OCI-LY1 (cell line): Measurements from ENCODE around the gene ARHGAP22.

Experiments
- H2AFZ ChIP-seq: fragments of 200-600 bp; sonication (generic), shearing (Covaris generic); 2 replicates; pipeline ENCODE4 v1.6.0; 2014; ENCODE audit warnings: antibody characterized with exemption, mild to moderate bottlenecking, low read length
- H3F3A ChIP-seq: fragments of 200-600 bp; sonication (generic), shearing (Covaris generic); 2 replicates; pipeline ENCODE4 v1.6.0; 2014; ENCODE audit warnings: mild to moderate bottlenecking, antibody characterized with exemption, low read length, moderate library complexity; ENCODE audit not compliant: insufficient read depth
- H3K27ac ChIP-seq: fragments of 200-600 bp; sonication (generic); 2 replicates; pipeline ENCODE4 v1.5.1; 2014; ENCODE audit warnings: low read length, mixed run types, mild to moderate bottlenecking, low read depth; ENCODE audit not compliant: poor library complexity, severe bottlenecking
- H3K27me3 ChIP-seq: fragments of 200-600 bp; sonication (generic); 2 replicates; pipeline ENCODE4 v1.6.0; 2014; ENCODE audit warnings: antibody characterized with exemption, mild to moderate bottlenecking, low read length, moderate library complexity; ENCODE audit not compliant: insufficient read depth
- H3K36me3 ChIP-seq: fragments of 200-600 bp; sonication (generic); 2 replicates; pipeline ENCODE4 v1.6.1; 2014; ENCODE audit warnings: mild to moderate bottlenecking, antibody characterized with exemption, low read length, moderate library complexity, mixed read lengths; ENCODE audit not compliant: insufficient read depth
- H3K4me1 ChIP-seq: fragments of 200-600 bp; sonication (generic); 2 replicates; pipeline ENCODE4 v1.5.1; 2014; ENCODE audit warnings: mild to moderate bottlenecking, low read length, moderate library complexity; ENCODE audit not compliant: insufficient read depth, severe bottlenecking
- H3K4me2 ChIP-seq: fragments of 200-600 bp; sonication (generic), shearing (Covaris generic); 2 replicates; pipeline ENCODE4 v1.6.1; 2014; ENCODE audit warnings: low read length
- H3K4me3 ChIP-seq: fragments of 200-600 bp; sonication (generic); 2 replicates; pipeline ENCODE4 v1.5.1; 2014; ENCODE audit warnings: low read length, low read depth, mild to moderate bottlenecking, mixed read lengths; ENCODE audit not compliant: poor library complexity, severe bottlenecking
- H3K79me2 ChIP-seq: fragments of 200-600 bp; shearing (Covaris generic); 2 replicates; pipeline ENCODE4 v1.6.1; 2016; ENCODE audit warnings: mixed run types, low read length, mixed read lengths; ENCODE audit not compliant: insufficient read depth
- H3K9ac ChIP-seq: fragments of 200-600 bp; sonication (generic), shearing (Covaris generic); 2 replicates; pipeline ENCODE4 v1.6.1; 2014; ENCODE audit warnings: mild to moderate bottlenecking, low read length, mixed read lengths
- H3K9me2 ChIP-seq: fragments of 200-600 bp; sonication (generic), shearing (Covaris generic); 2 replicates; pipeline ENCODE4 v1.6.1; 2014; ENCODE audit warnings: low read depth, mild to moderate bottlenecking, low read length, mixed read lengths
- H3K9me3 ChIP-seq: fragments of 200-600 bp; shearing (Covaris generic); 2 replicates; pipeline ENCODE4 v1.6.1; 2014; ENCODE audit warnings: low read length, mixed read lengths
- H4K20me1 ChIP-seq: fragments of 200-600 bp; sonication (generic), shearing (Covaris generic); 2 replicates; pipeline ENCODE4 v1.6.0; 2016; ENCODE audit warnings: mild to moderate bottlenecking, low read length; ENCODE audit not compliant: insufficient read depth
- CTCF ChIP-seq: fragments of 200-600 bp; sonication (generic), shearing (Covaris generic); IDR thresholded peaks from 2 replicates; pipeline ENCODE4 v1.5.1; 2017; ENCODE audit warnings: mild to moderate bottlenecking, antibody characterized with exemption, low read length, moderate library complexity, mixed read lengths
- EZH2 ChIP-seq: fragments of 200-600 bp; sonication (generic), shearing (Covaris generic); IDR thresholded peaks from 2 replicates; pipeline ENCODE4 v1.8.0; 2017; ENCODE audit warnings: borderline replicate concordance, mixed run types, mild to moderate bottlenecking, antibody characterized with exemption, low read length, moderate library complexity, mixed read lengths

ARHGAP22 gene

GRCh38 chr10:48446785-48447184 is 158.1 kb downstream of the ARHGAP22 start:
- H3K4me1 ChIP-seq = no peaks in the 10 kb centered on the region
- no peak overlapping the region for H2AFZ ChIP-seq
- no peak overlapping the region for H3K4me2 ChIP-seq
- no peaks in the 10 kb centered on the region for H3K9me2 ChIP-seq
- H3K27me3 ChIP-seq = no peaks in the 10 kb centered on the region
- H3K79me2 ChIP-seq = no peaks in the 10 kb centered on the region
- no peaks in the 10 kb centered on the region for H3K36me3 ChIP-seq
- no peak overlapping the region for H3K9ac ChIP-seq
- H3K4me3 ChIP-seq = no peak overlapping the region
- no peak overlapping the region for H3K27ac ChIP-seq
- H3F3A ChIP-seq = no peaks in the 10 kb centered on the region
- no peak for TF ChIP-seq CTCF
- no peak for TF ChIP-seq EZH2
- no peaks in the 10 kb centered on the region for H3K9me3 ChIP-seq
- no peaks in the 10 kb centered on the region for H4K20me1 ChIP-seq

- H3K79me2 ChIP-seq = no peaks in the 10 kb centered on the region
- H3F3A ChIP-seq = no peaks in the 10 kb centered on the region
- no peaks in the 10 kb centered on the region for H3K9me3 ChIP-seq
- H3K4me1 ChIP-seq = no peaks in the 10 kb centered on the region
- no peak overlapping the region for H3K9ac ChIP-seq
- H3K36me3 ChIP-seq = no peaks in the 10 kb centered on the region
- no peaks in the 10 kb centered on the region for H4K20me1 ChIP-seq
- TF ChIP-seq EZH2 (no peak), CTCF (no peak)
- no peaks in the 10 kb centered on the region for H3K9me2 ChIP-seq
- no peak overlapping the region for H3K4me3 ChIP-seq
- no peak overlapping the region for H3K27ac ChIP-seq
- no peak overlapping the region for H3K4me2 ChIP-seq
- no peak overlapping the region for H2AFZ ChIP-seq
- no peaks in the 10 kb centered on the region for H3K27me3 ChIP-seq
Observed at GRCh38 chr10:48445932-48446331, 158.9 kb downstream of the ARHGAP22 start.

GRCh38 chr10:48444861-48445841 is 159.7 kb downstream of the ARHGAP22 start:
- TF ChIP-seq CTCF = no peak
- TF ChIP-seq EZH2 = no peak
- H3K4me1 ChIP-seq = no peaks in the 10 kb centered on the region
- no peaks in the 10 kb centered on the region for H3K27me3 ChIP-seq
- no peak overlapping the region for H3K9ac ChIP-seq
- H3F3A ChIP-seq = no peaks in the 10 kb centered on the region
- no peaks in the 10 kb centered on the region for H3K36me3 ChIP-seq
- no peaks in the 10 kb centered on the region for H3K9me3 ChIP-seq
- H3K4me3 ChIP-seq = no peak overlapping the region
- H3K27ac ChIP-seq = no peak overlapping the region
- H3K9me2 ChIP-seq = no peaks in the 10 kb centered on the region
- no peaks in the 10 kb centered on the region for H3K79me2 ChIP-seq
- H4K20me1 ChIP-seq = no peaks in the 10 kb centered on the region
- H2AFZ ChIP-seq = no peak overlapping the region
- H3K4me2 ChIP-seq = no peak overlapping the region
